Suprapubic skin (tissue), 4 donors: ENCODE results near the gene LTBP3.

Source experiments
- CTCF ChIP-seq, 2 donors: fragments of 200-600 bp in 1 of 2; fragments of 450-650 bp in 1 of 2; sonication (generic) in 1 of 2; IDR thresholded peaks; one replicate each; pipeline ENCODE4 v1.5.1; 2016 to 2019; ENCODE audit warnings: antibody characterized with exemption in 2 of 2, mild to moderate bottlenecking in 1 of 2, moderate library complexity in 1 of 2
- EP300 ChIP-seq: sonication (generic); formaldehyde crosslinking; IDR thresholded peaks from one replicate; pipeline ENCODE4 v1.6.1; 2017; ENCODE audit warnings: antibody characterized with exemption
- POLR2A ChIP-seq, 2 donors: fragments of 450-650 bp; IDR thresholded peaks; one replicate each; pipeline ENCODE4 v1.6.1; 2017; ENCODE audit warnings: antibody characterized with exemption in 2 of 2, mild to moderate bottlenecking in 2 of 2, moderate library complexity in 2 of 2
- POLR2AphosphoS5 ChIP-seq, 3 donors: sonication (generic); formaldehyde crosslinking; IDR thresholded peaks; one replicate each; pipeline ENCODE4 v1.6.1; 2017; ENCODE audit warnings: antibody characterized with exemption in 3 of 3

GRCh38 chr11:65489706-65490320 lies 68.3 kb downstream of the LTBP3 start:
- no peak for TF ChIP-seq CTCF (IDR thresholded peaks at IDR 0.05)
- no peak for TF ChIP-seq POLR2A (IDR thresholded peaks at IDR 0.05)
- TF ChIP-seq POLR2AphosphoS5 (IDR thresholded peaks at IDR 0.05): no peak
- TF ChIP-seq EP300: no peak
